Measurements from ENCODE around the gene KLF7. TPM values are rescaled to one million over a fixed set of nuclear protein-coding genes. Genes with fewer than 3 reads are reported as not detected.

Gene KLF7
- polyA plus RNA-seq, 1 donor from 2014 or later: 31.5 TPM

- H3K36me3 ChIP-seq (ENCODE audit: insufficient read depth, low read length): no peaks in the 10 kb centered on the region
- peak overlapping the region; percentile 98 for H3K4me2 ChIP-seq (ENCODE audit: low read length)
- H3K4me3 ChIP-seq (ENCODE audit: low read length): peak overlapping the region; percentile 77
- H3F3A ChIP-seq (ENCODE audit: insufficient read depth, low read length, poor library complexity, severe bottlenecking): peaks cover 22% of the 10 kb centered on the region
- H2AFZ ChIP-seq (ENCODE audit: low read depth, low read length): no peak overlapping the region
- H3K9me3 ChIP-seq (ENCODE audit: low read length): no peaks in the 10 kb centered on the region
- H3K27me3 ChIP-seq (ENCODE audit: insufficient read depth, low read depth, low read length): no peaks in the 10 kb centered on the region
- peaks cover 56% of the 10 kb centered on the region for H4K20me1 ChIP-seq (ENCODE audit: insufficient read depth)
- TF ChIP-seq EP300 (conservative IDR thresholded peaks at IDR 0.05; ENCODE audit: poor library complexity, severe bottlenecking): no peak
- TF ChIP-seq REST (IDR thresholded peaks at IDR 0.05; ENCODE audit: borderline replicate concordance): no peak
- no peak for TF ChIP-seq POLR2AphosphoS5 (IDR thresholded peaks at IDR 0.05)
- TF ChIP-seq EZH2 (IDR thresholded peaks at IDR 0.05; ENCODE audit: borderline replicate concordance, insufficient read depth, low read length, poor library complexity, severe bottlenecking): no peak
- no peak for TF ChIP-seq MXI1 (conservative IDR thresholded peaks at IDR 0.05; ENCODE audit: poor library complexity, severe bottlenecking)
- no peak for TF ChIP-seq SMC3 (conservative IDR thresholded peaks at IDR 0.05; ENCODE audit: poor library complexity)
- no peak for TF ChIP-seq RAD21 (conservative IDR thresholded peaks at IDR 0.05)
- no peak for TF ChIP-seq TAF1 (IDR thresholded peaks at IDR 0.05; ENCODE audit: low read depth)
- no peak for TF ChIP-seq CTCF (IDR thresholded peaks at IDR 0.05; ENCODE audit: poor library complexity, severe bottlenecking)
- H3K79me2 ChIP-seq (replicated peaks; ENCODE audit: insufficient read depth, low read length): peaks cover 100% of the 10 kb centered on the region
- H3K9ac ChIP-seq (ENCODE audit: low read length): peak overlapping the region; percentile 100
- peak overlapping the region; percentile 100 for H3K27ac ChIP-seq (ENCODE audit: low read length)
- no peaks in the 10 kb centered on the region for H3K9me2 ChIP-seq (ENCODE audit: insufficient read depth, low read length)
Observed at GRCh38 chr2:207159002-207159401, 6.7 kb downstream of the KLF7 start.

- Histone ChIP-seq H3K36me3 (ENCODE audit: insufficient read depth, low read length) (no peaks in the 10 kb centered on the region), H3K9me2 (ENCODE audit: insufficient read depth, low read length) (no peaks in the 10 kb centered on the region), H4K20me1 (ENCODE audit: insufficient read depth) (peaks cover 65% of the 10 kb centered on the region), H3K79me2 (replicated peaks; ENCODE audit: insufficient read depth, low read length) (peaks cover 100% of the 10 kb centered on the region), H3K9me3 (ENCODE audit: low read length) (no peaks in the 10 kb centered on the region), H3K9ac (ENCODE audit: low read length) (no peak overlapping the region), H3F3A (ENCODE audit: insufficient read depth, low read length, poor library complexity, severe bottlenecking) (peaks cover 11% of the 10 kb centered on the region), H2AFZ (ENCODE audit: low read depth, low read length) (no peak overlapping the region), H3K4me3 (ENCODE audit: low read length) (peak overlapping the region; percentile 77), H3K27ac (ENCODE audit: low read length) (no peak overlapping the region), H3K4me2 (ENCODE audit: low read length) (peak overlapping the region; percentile 21), H3K27me3 (ENCODE audit: insufficient read depth, low read depth, low read length) (no peaks in the 10 kb centered on the region)
- TF ChIP-seq SMC3 (conservative IDR thresholded peaks at IDR 0.05; ENCODE audit: poor library complexity) (no peak), REST (IDR thresholded peaks at IDR 0.05; ENCODE audit: borderline replicate concordance) (no peak), POLR2AphosphoS5 (IDR thresholded peaks at IDR 0.05) (no peak), TAF1 (IDR thresholded peaks at IDR 0.05; ENCODE audit: low read depth) (no peak), RAD21 (conservative IDR thresholded peaks at IDR 0.05) (no peak), EP300 (conservative IDR thresholded peaks at IDR 0.05; ENCODE audit: poor library complexity, severe bottlenecking) (no peak), CTCF (IDR thresholded peaks at IDR 0.05; ENCODE audit: poor library complexity, severe bottlenecking) (no peak), EZH2 (IDR thresholded peaks at IDR 0.05; ENCODE audit: borderline replicate concordance, insufficient read depth, low read length, poor library complexity, severe bottlenecking) (no peak), MXI1 (conservative IDR thresholded peaks at IDR 0.05; ENCODE audit: poor library complexity, severe bottlenecking) (no peak)
Observed at GRCh38 chr2:207157731-207158130, 8.0 kb downstream of the KLF7 start.
